ENCODE measurements around the gene SMAD2. TPM values are rescaled to one million over a fixed set of nuclear protein-coding genes. Genes with fewer than 3 reads are reported as not detected.

The SMAD2 gene
- total and polyA plus RNA-seq, 9 of the 15 experiments (the other 6 are each of a cell fraction or from before 2014, with no cell fraction given), result 9.2 to 49.6 (median 33.7) TPM

DNA sequence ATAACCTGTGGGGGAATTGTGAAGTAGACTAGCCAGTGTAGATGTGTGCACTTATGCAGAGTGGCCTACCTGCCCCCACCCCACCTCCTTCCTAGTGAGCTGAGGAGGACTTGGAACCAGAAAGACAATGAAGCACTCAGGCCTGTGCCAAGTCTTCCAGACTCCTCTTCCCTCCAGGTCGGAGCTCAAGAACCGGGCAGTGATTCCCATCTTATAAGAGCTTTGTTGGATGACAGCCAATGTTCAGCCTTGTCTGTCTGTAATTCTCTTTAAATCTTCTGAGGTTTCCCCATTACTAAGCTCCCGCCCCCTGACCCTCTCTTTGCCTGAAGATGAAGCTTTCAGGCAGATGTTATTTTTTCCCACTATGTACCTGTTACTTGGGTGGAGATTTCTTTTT lies 121.0 kb downstream of the SMAD2 start (continued):
- no peak for TF ChIP-seq ZNF699 (CRISPR knock-in tag; IDR thresholded peaks at IDR 0.05; ENCODE audit: insufficient replicate concordance)
- TF ChIP-seq NFYB (IDR thresholded peaks at IDR 0.05; ENCODE audit: extremely low read depth, insufficient read length), result no peak
- TF ChIP-seq FOXP1 (CRISPR knock-in tag; IDR thresholded peaks at IDR 0.05), result no peak
- no peak for TF ChIP-seq ZNF76 (CRISPR knock-in tag; IDR thresholded peaks at IDR 0.05; ENCODE audit: borderline replicate concordance)
- TF ChIP-seq ZFP1 (CRISPR knock-in tag; IDR thresholded peaks at IDR 0.05), result no peak
- no peak for TF ChIP-seq XRCC5 (IDR thresholded peaks at IDR 0.05; ENCODE audit: low read depth, low read length)
- TF ChIP-seq NFE2L1 (tag; IDR thresholded peaks at IDR 0.05; ENCODE audit: borderline replicate concordance, low read depth), result no peak

DNA sequence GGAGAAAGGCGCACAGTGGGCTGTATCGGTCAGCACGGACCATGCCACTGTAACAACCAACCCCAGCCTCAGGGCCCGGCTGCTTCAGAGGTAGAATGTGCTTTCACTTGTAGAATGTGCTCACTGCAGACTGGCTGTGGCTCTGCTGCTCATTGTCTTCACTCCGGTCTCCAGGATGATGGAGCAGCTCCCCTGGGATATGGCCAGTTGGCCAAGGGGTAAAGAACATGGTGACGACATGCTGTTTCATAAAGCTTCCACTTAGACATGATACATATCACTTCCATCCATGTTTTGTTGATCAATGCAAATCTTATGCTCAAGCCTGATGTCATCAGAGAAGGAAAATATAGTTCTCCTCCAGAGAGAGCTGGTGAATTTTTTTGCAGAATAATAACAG lies 127.7 kb downstream of the SMAD2 start:
- Histone ChIP-seq H3K27ac (ENCODE audit: extremely low read depth, low read depth, low read length) (no peak overlapping the region), H3K4me3 (no peak overlapping the region), H3K27me3 (ENCODE audit: control insufficient read depth in 2 of 2, insufficient read depth in 2 of 2, low read length in 2 of 2) (peaks cover 0 to 16% of the 10 kb centered on the region in 2 experiments; a peak in 4 of 5 replicates), H3K36me3 (ENCODE audit: control insufficient read depth, insufficient read depth, low read length) (no peaks in the 10 kb centered on the region), H3K4me2 (ENCODE audit: insufficient read depth, low read length) (no peak overlapping the region), H3K9ac (ENCODE audit: insufficient read depth in 1 of 2, low read depth in 2 of 2, low read length in 2 of 2) (no peak overlapping the region), H4K20me1 (replicated peaks; ENCODE audit: control insufficient read depth, insufficient read depth, low read length) (no peaks in the 10 kb centered on the region), H2AFZ (ENCODE audit: low read depth, low read length) (no peak overlapping the region), H3K79me2 (ENCODE audit: control insufficient read depth, insufficient read depth, low read length) (no peaks in the 10 kb centered on the region), H3K9me1 (ENCODE audit: control insufficient read depth, insufficient read depth, low read length) (no peaks in the 10 kb centered on the region), H3K9me3 (replicated peaks; ENCODE audit: control insufficient read depth, insufficient read depth, low read depth, low read length) (no peaks in the 10 kb centered on the region), H3K4me1 (replicated peaks in 1 of 2; ENCODE audit: control insufficient read depth in 2 of 2, insufficient read depth in 2 of 2, low read length in 2 of 2) (no peaks in the 10 kb centered on the region)
- DNase-seq (ENCODE audit: extremely low read depth in 1 of 4, low spot score in 3 of 4), result no peak
- no TSS peak for BruUV-seq (replicated peaks)
- in situ Hi-C loops (cut with MboI) (no loop called here), intact Hi-C loops (cut with micrococcal nuclease) (no loop called here)
- FAIRE-seq, result no peak
- ChIA-PET CTCF (ENCODE audit: low intra/inter-chr PET ratio) (no interaction called here), POLR2A (no interaction called here)
- no peak for ATAC-seq
- whole genome bisulfite sequencing (ENCODE audit: insufficient coverage, low coverage, missing lambda C conversion rate), result 0% methylated on average over 6 of the region's 6 CpGs
- no peak for TF ChIP-seq MCM7 (IDR thresholded peaks at IDR 0.05)
- no peak for TF ChIP-seq TAF9B (IDR thresholded peaks at IDR 0.05; ENCODE audit: partially characterized antibody)
- no peak for TF ChIP-seq SP2 (IDR thresholded peaks at IDR 0.05; ENCODE audit: extremely low read depth, low read depth, low read length, poor library complexity, severe bottlenecking)
- TF ChIP-seq, protein P1, sequence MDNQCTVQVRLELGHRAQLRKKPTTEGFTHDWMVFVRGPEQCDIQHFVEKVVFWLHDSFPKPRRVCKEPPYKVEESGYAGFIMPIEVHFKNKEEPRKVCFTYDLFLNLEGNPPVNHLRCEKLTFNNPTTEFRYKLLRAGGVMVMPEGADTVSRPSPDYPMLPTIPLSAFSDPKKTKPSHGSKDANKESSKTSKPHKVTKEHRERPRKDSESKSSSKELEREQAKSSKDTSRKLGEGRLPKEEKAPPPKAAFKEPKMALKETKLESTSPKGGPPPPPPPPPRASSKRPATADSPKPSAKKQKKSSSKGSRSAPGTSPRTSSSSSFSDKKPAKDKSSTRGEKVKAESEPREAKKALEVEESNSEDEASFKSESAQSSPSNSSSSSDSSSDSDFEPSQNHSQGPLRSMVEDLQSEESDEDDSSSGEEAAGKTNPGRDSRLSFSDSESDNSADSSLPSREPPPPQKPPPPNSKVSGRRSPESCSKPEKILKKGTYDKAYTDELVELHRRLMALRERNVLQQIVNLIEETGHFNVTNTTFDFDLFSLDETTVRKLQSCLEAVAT (IDR thresholded peaks at IDR 0.05), result no peak
- TF ChIP-seq, protein P2, sequence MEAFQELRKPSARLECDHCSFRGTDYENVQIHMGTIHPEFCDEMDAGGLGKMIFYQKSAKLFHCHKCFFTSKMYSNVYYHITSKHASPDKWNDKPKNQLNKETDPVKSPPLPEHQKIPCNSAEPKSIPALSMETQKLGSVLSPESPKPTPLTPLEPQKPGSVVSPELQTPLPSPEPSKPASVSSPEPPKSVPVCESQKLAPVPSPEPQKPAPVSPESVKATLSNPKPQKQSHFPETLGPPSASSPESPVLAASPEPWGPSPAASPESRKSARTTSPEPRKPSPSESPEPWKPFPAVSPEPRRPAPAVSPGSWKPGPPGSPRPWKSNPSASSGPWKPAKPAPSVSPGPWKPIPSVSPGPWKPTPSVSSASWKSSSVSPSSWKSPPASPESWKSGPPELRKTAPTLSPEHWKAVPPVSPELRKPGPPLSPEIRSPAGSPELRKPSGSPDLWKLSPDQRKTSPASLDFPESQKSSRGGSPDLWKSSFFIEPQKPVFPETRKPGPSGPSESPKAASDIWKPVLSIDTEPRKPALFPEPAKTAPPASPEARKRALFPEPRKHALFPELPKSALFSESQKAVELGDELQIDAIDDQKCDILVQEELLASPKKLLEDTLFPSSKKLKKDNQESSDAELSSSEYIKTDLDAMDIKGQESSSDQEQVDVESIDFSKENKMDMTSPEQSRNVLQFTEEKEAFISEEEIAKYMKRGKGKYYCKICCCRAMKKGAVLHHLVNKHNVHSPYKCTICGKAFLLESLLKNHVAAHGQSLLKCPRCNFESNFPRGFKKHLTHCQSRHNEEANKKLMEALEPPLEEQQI (IDR thresholded peaks at IDR 0.05), result no peak
- TF ChIP-seq, protein P3, sequence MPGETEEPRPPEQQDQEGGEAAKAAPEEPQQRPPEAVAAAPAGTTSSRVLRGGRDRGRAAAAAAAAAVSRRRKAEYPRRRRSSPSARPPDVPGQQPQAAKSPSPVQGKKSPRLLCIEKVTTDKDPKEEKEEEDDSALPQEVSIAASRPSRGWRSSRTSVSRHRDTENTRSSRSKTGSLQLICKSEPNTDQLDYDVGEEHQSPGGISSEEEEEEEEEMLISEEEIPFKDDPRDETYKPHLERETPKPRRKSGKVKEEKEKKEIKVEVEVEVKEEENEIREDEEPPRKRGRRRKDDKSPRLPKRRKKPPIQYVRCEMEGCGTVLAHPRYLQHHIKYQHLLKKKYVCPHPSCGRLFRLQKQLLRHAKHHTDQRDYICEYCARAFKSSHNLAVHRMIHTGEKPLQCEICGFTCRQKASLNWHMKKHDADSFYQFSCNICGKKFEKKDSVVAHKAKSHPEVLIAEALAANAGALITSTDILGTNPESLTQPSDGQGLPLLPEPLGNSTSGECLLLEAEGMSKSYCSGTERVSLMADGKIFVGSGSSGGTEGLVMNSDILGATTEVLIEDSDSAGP (CRISPR knock-in tag; IDR thresholded peaks at IDR 0.05), result no peak
- no peak for TF ChIP-seq POLR2H (tag; IDR thresholded peaks at IDR 0.05; ENCODE audit: low read depth)
- TF ChIP-seq ETV1 (tag; conservative IDR thresholded peaks at IDR 0.05; ENCODE audit: low read depth), result no peak
